Activated B cell treated with CpG ODN at 0.5 μM for 24 hours (primary cell): ENCODE data around the gene THAP3. TPM values are rescaled to one million over a fixed set of nuclear protein-coding genes. Genes with fewer than 3 reads are reported as not detected.

Experiments used
- ATAC-seq: fragments of 200-7000 bp; cut with Tn5 transposase; one replicate; pipeline ENCODE4 v1.10.0; 2021; ENCODE audit warnings: low read depth, mild to moderate bottlenecking, moderate library complexity
- CTCF ChIA-PET: fragments of 350-600 bp; sonication (Branson Sonifier 250); formaldehyde crosslinking; loops from one replicate; lab custom pipeline; 2021; ENCODE audit warnings: antibody characterized with exemption; lab: Charles Lee
- POLR2A ChIA-PET: fragments of 350-600 bp; sonication (Branson Sonifier 250); formaldehyde crosslinking; loops from one replicate; lab custom pipeline; 2021; ENCODE audit warnings: antibody characterized with exemption; lab: Charles Lee
- DNase-seq: peaks from one replicate; pipeline ENCODE4 v3.0.0; 2022
- H3K27ac Mint-ChIP-seq: one replicate; pipeline ENCODE4 v1.8.0; 2020; ENCODE audit warnings: mixed read lengths
- H3K27me3 Mint-ChIP-seq: one replicate; pipeline ENCODE4 v1.8.0; 2021; ENCODE audit warnings: mixed read lengths
- H3K36me3 Mint-ChIP-seq: one replicate; pipeline ENCODE4 v1.8.0; 2021; ENCODE audit warnings: low read depth, mixed read lengths
- H3K4me1 Mint-ChIP-seq: one replicate; pipeline ENCODE4 v1.8.0; 2021; ENCODE audit warnings: mixed read lengths
- H3K4me3 Mint-ChIP-seq: one replicate; pipeline ENCODE4 v1.8.0; 2020; ENCODE audit warnings: mild to moderate bottlenecking, mixed read lengths
- H3K9me3 Mint-ChIP-seq: one replicate; pipeline ENCODE4 v1.8.0; 2020; ENCODE audit warnings: mixed read lengths
- intact Hi-C: fragments of 100-400 bp; cut with micrococcal nuclease; formaldehyde crosslinking; loops from one replicate; pipeline ENCODE4 v1.15.1; 2024
- total RNA-seq: library from RNA; stranded (reverse); gene quantifications from 2 replicates; pipeline ENCODE4 v1.2.3, GENCODE V29; 2022
- TF ChIP-seq, protein P1 (sequence below): fragments of 200-600 bp; IDR thresholded peaks from one replicate; pipeline ENCODE4 v1.8.0; 2022; ENCODE audit warnings: antibody characterized with exemption, mild to moderate bottlenecking

The THAP3 gene
- total RNA-seq, 1 donor from 2014 or later = 21.3 TPM

GRCh38 chr1:6619045-6619444, 5.6 kb upstream of the THAP3 start:
- H3K36me3 Mint-ChIP-seq = peaks cover 18% of the 10 kb centered on the region
- intact Hi-C loops = loop anchor here (10.0 kb wide), 1 partner anchor 1166 kb away; the partner anchor contains the start of gene PER3
- H3K27me3 Mint-ChIP-seq = no peaks in the 10 kb centered on the region
- H3K27ac Mint-ChIP-seq = no peak overlapping the region
- TF ChIP-seq, protein P1, sequence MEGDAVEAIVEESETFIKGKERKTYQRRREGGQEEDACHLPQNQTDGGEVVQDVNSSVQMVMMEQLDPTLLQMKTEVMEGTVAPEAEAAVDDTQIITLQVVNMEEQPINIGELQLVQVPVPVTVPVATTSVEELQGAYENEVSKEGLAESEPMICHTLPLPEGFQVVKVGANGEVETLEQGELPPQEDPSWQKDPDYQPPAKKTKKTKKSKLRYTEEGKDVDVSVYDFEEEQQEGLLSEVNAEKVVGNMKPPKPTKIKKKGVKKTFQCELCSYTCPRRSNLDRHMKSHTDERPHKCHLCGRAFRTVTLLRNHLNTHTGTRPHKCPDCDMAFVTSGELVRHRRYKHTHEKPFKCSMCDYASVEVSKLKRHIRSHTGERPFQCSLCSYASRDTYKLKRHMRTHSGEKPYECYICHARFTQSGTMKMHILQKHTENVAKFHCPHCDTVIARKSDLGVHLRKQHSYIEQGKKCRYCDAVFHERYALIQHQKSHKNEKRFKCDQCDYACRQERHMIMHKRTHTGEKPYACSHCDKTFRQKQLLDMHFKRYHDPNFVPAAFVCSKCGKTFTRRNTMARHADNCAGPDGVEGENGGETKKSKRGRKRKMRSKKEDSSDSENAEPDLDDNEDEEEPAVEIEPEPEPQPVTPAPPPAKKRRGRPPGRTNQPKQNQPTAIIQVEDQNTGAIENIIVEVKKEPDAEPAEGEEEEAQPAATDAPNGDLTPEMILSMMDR = no peak
- ATAC-seq (no peak), DNase-seq (no peak)
- ChIA-PET CTCF (no interaction called here), POLR2A (no interaction called here)
- peaks cover 9% of the 10 kb centered on the region for H3K4me1 Mint-ChIP-seq
- no peaks in the 10 kb centered on the region for H3K9me3 Mint-ChIP-seq
- H3K4me3 Mint-ChIP-seq = no peak overlapping the region

GRCh38 chr1:6621429-6622391, 3.0 kb upstream of the THAP3 start:
- no peak for ATAC-seq
- DNase-seq = no peak
- H3K4me3 Mint-ChIP-seq = no peak overlapping the region
- peaks cover 18% of the 10 kb centered on the region for H3K4me1 Mint-ChIP-seq
- TF ChIP-seq, protein P1 = no peak
- no peaks in the 10 kb centered on the region for H3K27me3 Mint-ChIP-seq
- ChIA-PET CTCF (interaction anchor here (1.2 kb wide), 1 partner anchor 67 kb away, joined by 3 read pairs; the partner anchor contains the start of gene NOL9), POLR2A (interaction anchor here (1.4 kb wide), 1 partner anchor 18 kb away, joined by 3 read pairs; no protein-coding TSS in a partner anchor)
- intact Hi-C loops = no loop called here
- H3K9me3 Mint-ChIP-seq = no peaks in the 10 kb centered on the region
- H3K36me3 Mint-ChIP-seq = peaks cover 18% of the 10 kb centered on the region
- H3K27ac Mint-ChIP-seq = no peak overlapping the region

DNA sequence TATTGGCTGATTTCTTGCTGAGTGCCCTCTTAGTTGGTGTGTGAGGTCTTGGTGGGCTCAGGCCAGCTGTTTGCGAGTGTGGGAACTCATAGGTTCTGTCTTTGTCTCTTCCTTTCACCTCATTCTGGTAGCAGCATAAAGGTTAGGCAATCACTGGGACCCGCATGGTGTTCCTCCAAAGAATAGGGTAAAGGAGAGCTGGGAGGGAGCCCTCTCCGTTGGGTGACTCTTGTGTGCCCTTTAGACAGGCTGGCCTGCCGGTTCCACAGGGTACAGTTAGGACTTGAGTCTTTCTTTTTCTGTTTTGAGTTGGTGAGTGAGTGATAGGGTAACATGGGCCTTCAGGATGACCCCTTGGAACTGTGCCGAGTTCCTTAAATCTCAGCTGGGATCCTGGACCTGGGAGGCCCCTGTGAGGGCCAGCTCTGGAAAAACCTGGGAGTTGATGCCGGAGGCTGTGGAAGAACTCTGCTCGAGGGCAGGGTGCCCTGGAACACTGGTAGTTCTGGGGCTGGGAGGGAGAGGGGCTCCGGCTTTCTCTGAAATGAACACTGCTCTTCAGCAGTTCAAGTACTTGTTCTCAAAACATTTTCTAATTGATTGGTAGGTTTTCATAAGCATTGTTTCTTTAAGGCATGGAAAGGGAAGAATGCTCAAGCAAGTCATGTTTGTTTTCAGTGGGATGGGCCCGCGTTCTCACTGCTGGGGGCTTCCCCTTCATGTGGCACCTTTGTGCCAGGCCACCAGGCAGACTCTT, 2.1 kb upstream of the THAP3 start:
- Mint-ChIP-seq H3K36me3 (peaks cover 20% of the 10 kb centered on the region), H3K27ac (no peak overlapping the region), H3K9me3 (no peaks in the 10 kb centered on the region), H3K4me3 (no peak overlapping the region), H3K27me3 (no peaks in the 10 kb centered on the region), H3K4me1 (peaks cover 27% of the 10 kb centered on the region)
- CTCF ChIA-PET = interaction anchor here (1.2 kb wide), 1 partner anchor 68 kb away, joined by 3 read pairs; the partner anchor contains the start of gene NOL9
- DNase-seq (no peak), ATAC-seq (no peak)
- TF ChIP-seq, protein P1 = no peak
- intact Hi-C loops = no loop called here
- POLR2A ChIA-PET = interaction anchor here (0.7 to 1.4 kb wide), 2 partner anchors 16 to 19 kb away, joined by 3 read pairs; no protein-coding TSS in a partner anchor

- ChIA-PET POLR2A (interaction anchor here (0.7 to 2.0 kb wide), 6 partner anchors 10 to 43 kb away, joined by 3 to 11 read pairs (median 4); partner anchors contain the start of genes KLHL21, PHF13 and ZBTB48), CTCF (interaction anchor here (0.9 to 1.2 kb wide), 3 partner anchors 69 to 70 kb away, joined by 3 to 4 read pairs (median 3); partner anchors contain the start of genes NOL9 and TAS1R1)
- TF ChIP-seq, protein P1 = no peak
- Mint-ChIP-seq H3K27ac (no peak overlapping the region), H3K4me1 (peaks cover 32% of the 10 kb centered on the region), H3K9me3 (no peaks in the 10 kb centered on the region), H3K36me3 (peaks cover 26% of the 10 kb centered on the region), H3K4me3 (no peak overlapping the region), H3K27me3 (no peaks in the 10 kb centered on the region)
- no peak for DNase-seq
- ATAC-seq = no peak
- intact Hi-C loops = no loop called here
These were observed 1.3 kb upstream of the THAP3 start for GRCh38 chr1:6623269-6623965.
